ENCODE measurements around the gene SRRM2. TPM values are rescaled to one million over a fixed set of nuclear protein-coding genes. Genes with fewer than 3 reads are reported as not detected.

The SRRM2 gene
- total RNA-seq, 6 donors from 2014 or later: 317 to 3,815 (median 582) TPM

DNA sequence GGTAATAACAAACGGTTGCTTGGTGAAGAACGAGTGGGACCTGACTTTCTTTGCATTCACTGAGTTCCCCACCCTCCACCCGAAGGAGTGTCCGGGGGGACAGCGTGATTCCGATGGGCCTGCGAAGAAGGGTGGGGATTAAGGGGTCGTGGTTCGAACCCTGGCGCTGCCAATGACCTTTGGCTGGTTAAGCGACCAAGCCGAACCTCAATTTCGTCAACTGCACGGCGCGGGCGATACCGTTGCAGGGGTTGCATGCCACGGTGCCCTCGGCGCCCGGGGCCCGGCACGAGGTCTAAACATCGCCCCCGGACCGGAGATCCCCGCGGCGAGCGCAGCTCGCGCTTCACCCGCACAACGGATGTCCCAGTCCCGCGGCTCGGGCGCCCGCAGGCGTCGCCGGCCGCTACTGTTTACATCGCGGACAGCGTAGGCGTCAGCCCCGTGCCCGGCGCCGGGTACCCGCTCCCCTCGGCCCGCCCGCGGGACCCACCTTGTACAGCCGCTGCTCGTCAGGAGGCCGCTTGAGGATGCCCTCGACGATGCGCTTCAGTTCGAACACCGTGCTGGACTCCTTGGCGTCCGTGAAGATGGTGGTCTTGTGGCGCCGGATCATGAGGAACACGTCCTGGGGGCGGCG is 24.2 kb downstream of the SRRM2 start:
- Histone ChIP-seq H3K9me3 (no peaks in the 10 kb centered on the region), H3K36me3 (peaks cover 1 to 38% (median 18%) of the 10 kb centered on the region in 4 donors), H3K27ac (peak overlapping the region; percentile 83 to 100 (median 92)), H3K27me3 (no peaks in the 10 kb centered on the region), H3K4me3 (peak overlapping the region; percentile 45 to 97 (median 96)), H3K4me1 (peaks cover 20 to 31% (median 23%) of the 10 kb centered on the region in 4 donors)
- ATAC-seq (ENCODE audit: low FRiP score in 2 of 2): peak in 1 of 2 donors; percentile 2
- peak in 1 of 2 donors; percentile 91 for DNase-seq
- WGBS, 2 donors: 1% methylated on average over 26 of the region's 72 CpGs; no CpG with 5 or more reads in 1 of the 2 donors
- TF ChIP-seq, protein P1, sequence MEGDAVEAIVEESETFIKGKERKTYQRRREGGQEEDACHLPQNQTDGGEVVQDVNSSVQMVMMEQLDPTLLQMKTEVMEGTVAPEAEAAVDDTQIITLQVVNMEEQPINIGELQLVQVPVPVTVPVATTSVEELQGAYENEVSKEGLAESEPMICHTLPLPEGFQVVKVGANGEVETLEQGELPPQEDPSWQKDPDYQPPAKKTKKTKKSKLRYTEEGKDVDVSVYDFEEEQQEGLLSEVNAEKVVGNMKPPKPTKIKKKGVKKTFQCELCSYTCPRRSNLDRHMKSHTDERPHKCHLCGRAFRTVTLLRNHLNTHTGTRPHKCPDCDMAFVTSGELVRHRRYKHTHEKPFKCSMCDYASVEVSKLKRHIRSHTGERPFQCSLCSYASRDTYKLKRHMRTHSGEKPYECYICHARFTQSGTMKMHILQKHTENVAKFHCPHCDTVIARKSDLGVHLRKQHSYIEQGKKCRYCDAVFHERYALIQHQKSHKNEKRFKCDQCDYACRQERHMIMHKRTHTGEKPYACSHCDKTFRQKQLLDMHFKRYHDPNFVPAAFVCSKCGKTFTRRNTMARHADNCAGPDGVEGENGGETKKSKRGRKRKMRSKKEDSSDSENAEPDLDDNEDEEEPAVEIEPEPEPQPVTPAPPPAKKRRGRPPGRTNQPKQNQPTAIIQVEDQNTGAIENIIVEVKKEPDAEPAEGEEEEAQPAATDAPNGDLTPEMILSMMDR (IDR thresholded peaks at IDR 0.05): no peak
- TF ChIP-seq POLR2A (IDR thresholded peaks at IDR 0.05): peak in 1 of 4 donors; percentile 1
- no peak for TF ChIP-seq POLR2AphosphoS5 (IDR thresholded peaks at IDR 0.05)
- TF ChIP-seq EP300 (IDR thresholded peaks at IDR 0.05): no peak

DNA sequence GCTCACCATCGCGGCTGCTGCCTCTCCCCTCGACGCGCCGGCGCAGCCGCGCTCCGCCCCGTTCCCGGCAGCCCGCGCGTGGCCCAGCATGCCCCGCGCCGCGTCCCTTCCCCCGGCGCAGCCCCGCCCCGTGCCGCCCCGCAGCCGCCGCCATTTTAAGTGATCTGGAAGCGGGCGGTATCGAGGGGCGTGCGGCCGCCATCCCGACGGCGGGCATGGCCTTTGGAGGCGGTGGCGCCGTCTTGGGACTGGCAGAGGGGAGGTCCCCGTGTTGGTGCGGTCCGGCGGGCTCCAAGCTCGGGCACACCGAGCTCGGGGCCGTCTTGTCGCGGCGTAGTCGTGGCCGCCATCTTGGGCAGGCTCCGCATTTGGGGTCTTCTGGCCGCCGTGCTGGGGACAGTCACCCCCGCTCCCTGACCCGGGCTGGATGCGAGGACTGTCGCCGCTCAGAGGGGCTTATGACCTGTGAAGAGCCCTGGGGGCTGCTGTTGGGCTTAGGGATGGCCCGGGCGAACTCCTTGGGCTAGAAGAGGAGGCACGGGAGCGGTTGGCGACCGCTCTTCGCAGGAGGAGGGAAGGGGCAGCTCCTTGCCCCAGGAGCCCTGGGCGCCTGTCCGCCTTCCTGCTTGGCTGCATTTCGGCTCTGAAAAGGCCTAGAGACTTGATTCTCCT is 24.9 kb downstream of the SRRM2 start, which contains the start of gene ELOB:
TSS of gene ELOB (minus strand) at position 50 of the 672 bp plus-strand sequence. CDS start at position 9, 41 bp downstream.
- DNase-seq (peak; percentile 89 to 99), ATAC-seq (ENCODE audit: low FRiP score in 2 of 2) (peak; percentile 91 to 96)
- Histone ChIP-seq H3K27me3 (no peaks in the 10 kb centered on the region), H3K36me3 (peaks cover 0 to 31% (median 11%) of the 10 kb centered on the region in 4 donors), H3K27ac (peak within 1 kb of the TSS; percentile 99 to 100 (median 100)), H3K9me3 (no peaks in the 10 kb centered on the region), H3K4me1 (peaks cover 20 to 31% (median 23%) of the 10 kb centered on the region in 4 donors), H3K4me3 (peak within 1 kb of the TSS; percentile 68 to 97 (median 96))
- WGBS, 2 donors: 1% methylated on average over 15 of the region's 70 CpGs; no CpG with 5 or more reads in 1 of the 2 donors
- TF ChIP-seq, protein P1 (IDR thresholded peaks at IDR 0.05): peak in 2 of 6 experiments; percentile 8 to 11
- TF ChIP-seq EP300 (IDR thresholded peaks at IDR 0.05) (peak in 1 of 4 donors; percentile 38), POLR2AphosphoS5 (IDR thresholded peaks at IDR 0.05) (peak; percentile 82 to 96), POLR2A (IDR thresholded peaks at IDR 0.05) (peak in 2 of 4 donors; percentile 78 to 89)

DNA sequence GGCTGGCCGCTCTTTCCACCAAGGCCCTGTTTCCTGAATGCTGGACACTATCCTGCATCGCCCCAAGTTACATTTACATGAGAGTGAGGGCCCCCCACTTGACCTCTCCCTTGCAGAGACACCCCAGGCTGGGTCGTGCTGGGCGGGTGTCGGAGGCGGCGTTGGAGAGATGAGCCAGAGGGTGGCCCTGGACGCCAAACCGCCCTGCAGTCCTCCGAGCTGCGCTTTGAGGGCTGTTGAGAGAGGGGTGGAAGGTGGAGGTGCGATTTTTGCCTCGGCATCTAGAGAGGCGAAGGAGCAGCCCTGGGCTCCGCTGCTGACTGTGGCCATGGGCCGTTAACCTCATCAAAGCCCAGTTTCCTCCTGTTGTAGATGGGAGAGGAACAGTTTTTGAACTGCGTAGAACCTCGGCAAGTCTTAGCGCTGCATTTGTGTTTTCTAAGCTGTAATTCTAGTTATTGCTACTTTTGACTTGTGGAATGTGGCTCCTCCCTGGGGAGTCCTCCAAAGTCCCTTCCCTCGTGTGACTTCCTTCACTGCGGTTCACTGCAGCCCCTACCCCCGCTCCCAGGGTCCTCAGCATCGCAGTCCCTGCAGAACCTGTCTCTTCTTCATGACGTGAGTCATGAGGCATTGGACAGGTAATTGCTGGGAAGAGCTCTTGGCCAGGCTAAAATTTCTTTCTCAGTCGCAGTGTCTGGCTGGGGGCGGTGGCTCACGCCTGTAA is 25.6 kb downstream of the SRRM2 start:
- TF ChIP-seq EP300 (IDR thresholded peaks at IDR 0.05): no peak
- TF ChIP-seq, protein P1 (IDR thresholded peaks at IDR 0.05): no peak
- TF ChIP-seq POLR2A (IDR thresholded peaks at IDR 0.05): peak in 1 of 4 donors; percentile 32
- no peak for TF ChIP-seq POLR2AphosphoS5 (IDR thresholded peaks at IDR 0.05)
- peaks cover 20 to 31% (median 23%) of the 10 kb centered on the region in 4 donors for H3K4me1 ChIP-seq
- H3K36me3 ChIP-seq: peaks cover 0 to 24% (median 9%) of the 10 kb centered on the region in 4 donors
- peak overlapping the region; percentile 99 to 100 (median 100) for H3K27ac ChIP-seq
- ATAC-seq (ENCODE audit: low FRiP score in 2 of 2) (peak; percentile 24 to 48), DNase-seq (peak in 1 of 2 donors; percentile 83)
- H3K9me3 ChIP-seq: no peaks in the 10 kb centered on the region
- no peaks in the 10 kb centered on the region for H3K27me3 ChIP-seq
- 6 to 12% methylated on average over 17 to 27 of the region's 27 CpGs for WGBS, 2 donors
- peak overlapping the region; percentile 68 to 97 (median 96) for H3K4me3 ChIP-seq

DNA sequence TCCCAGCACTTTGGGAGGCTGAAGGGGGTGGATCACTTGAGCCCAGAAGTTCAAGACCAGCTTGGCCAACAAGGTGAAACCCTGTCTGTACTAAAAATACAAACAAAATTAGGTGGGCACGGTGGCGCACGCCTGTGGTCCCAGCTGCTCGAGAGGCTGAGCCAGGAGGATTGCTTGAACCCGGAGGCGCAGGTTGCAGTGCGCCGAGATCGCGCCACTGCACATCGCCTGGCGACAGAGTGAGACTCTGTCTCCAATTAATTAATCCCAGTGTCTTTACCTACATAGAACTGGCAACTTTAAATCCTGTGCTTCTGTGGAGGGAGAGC is 26.2 kb downstream of the SRRM2 start:
- peak overlapping the region; percentile 99 to 100 (median 100) for H3K27ac ChIP-seq
- H3K27me3 ChIP-seq: no peaks in the 10 kb centered on the region
- H3K9me3 ChIP-seq: no peaks in the 10 kb centered on the region
- ATAC-seq (ENCODE audit: low FRiP score in 2 of 2) (no peak), DNase-seq (peak in 1 of 2 donors; percentile 68)
- peaks cover 20 to 31% (median 23%) of the 10 kb centered on the region in 4 donors for H3K4me1 ChIP-seq
- TF ChIP-seq POLR2A (IDR thresholded peaks at IDR 0.05) (no peak), EP300 (IDR thresholded peaks at IDR 0.05) (no peak), POLR2AphosphoS5 (IDR thresholded peaks at IDR 0.05) (no peak)
- TF ChIP-seq, protein P1 (IDR thresholded peaks at IDR 0.05): no peak
- H3K4me3 ChIP-seq: peak overlapping the region in 2 of 4 donors; percentile 95 to 97
- WGBS, 2 donors: 96 to 100% methylated on average over 8 to 12 of the region's 12 CpGs
- peaks cover 0 to 19% (median 6%) of the 10 kb centered on the region in 4 donors for H3K36me3 ChIP-seq
